SIG-M5 treated with dmso at 0.1 percent for 504 hours (cell line): ENCODE results near the gene SLC28A3.

Source experiments
- DNase-seq: peaks from one replicate; lab custom pipeline; 2025; ENCODE audit not compliant: unreplicated experiment; lab: John Stamatoyannopoulos, UW

SLC28A3 gene

DNA sequence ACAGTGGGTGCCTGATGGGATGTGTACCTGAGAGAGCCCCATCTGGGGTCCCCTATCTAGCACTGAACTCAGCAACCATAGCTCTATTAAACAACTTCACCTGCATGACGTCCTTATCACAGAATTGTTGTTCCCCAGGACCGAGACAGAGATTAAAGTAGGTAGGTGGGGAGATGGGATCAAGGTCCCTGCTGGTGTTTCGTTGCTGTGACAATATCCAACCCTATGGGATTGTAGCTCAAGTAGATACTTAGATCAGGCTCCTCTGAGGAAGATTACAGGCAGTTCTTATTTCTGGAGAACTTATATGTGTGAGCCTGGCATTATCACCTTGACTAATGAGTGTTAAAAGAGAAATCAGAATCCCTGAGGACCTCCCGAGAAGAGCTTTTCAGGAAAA is 84.9 kb downstream of the SLC28A3 start:
- no peak for DNase-seq

DNA sequence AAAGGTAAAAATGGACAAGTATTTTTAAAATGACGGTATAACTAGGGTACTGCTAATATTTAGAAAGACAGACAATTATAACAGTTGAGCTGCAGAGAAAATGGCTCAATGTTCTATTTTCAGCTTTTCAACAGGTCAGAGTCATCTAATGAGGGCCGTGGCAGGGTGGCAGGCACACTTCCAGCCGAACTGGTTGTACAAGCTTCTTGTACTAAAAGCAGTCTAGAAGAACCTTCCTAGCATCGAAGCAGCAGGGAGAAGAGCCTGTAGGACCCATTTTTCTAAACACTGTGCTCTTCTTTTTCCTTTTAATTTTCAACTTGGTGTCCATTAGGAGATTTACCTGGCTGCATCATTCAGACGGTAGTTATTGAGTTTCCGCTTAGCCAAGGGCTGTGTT is 85.6 kb downstream of the SLC28A3 start:
- DNase-seq: peak; percentile 44

DNA sequence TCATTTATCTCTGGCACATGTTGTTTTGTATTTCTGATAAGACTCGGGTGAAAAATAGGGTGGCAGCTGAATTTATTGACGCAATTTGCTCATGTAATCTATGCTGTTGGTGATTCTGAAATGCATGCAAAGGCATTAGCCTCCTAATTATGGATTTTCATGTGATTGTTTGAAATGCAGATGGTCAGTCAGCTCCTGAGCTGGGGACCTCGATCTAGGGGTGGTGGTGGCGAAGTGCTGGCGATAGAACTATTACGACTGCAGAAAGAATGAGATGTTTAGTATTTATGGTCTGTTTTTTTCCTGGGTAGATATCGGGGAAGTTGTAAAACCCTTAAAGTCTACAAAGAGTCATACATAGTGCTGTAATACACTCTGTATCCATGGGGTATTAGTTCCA is 88.6 kb downstream of the SLC28A3 start:
- no peak for DNase-seq

DNA sequence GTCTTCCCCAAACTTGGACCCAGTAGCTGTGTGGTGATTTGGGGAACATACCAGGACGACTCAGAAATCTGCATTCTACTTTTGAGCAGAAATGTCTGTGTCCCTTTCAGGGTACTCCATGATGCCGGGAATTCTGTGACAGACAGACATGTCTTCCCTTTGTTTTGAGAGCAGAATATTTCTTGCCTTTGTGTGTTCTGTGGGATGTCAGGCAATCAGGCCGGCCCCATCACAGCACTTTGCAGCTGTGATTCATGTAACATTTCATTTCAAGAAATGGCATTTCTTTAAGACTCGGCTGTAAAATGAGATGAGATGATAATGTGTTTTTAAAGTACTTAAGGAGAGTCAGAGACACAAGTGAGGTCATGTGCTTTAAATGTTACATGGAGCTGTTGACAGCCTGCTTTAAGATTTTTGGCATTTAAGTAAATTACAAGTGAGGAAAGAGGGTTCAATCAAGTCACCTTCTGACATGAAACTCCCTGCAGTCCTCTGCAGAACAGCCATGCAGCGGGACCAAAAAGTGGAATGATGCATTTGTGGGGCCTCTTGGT is 98.7 kb downstream of the SLC28A3 start:
- no peak for DNase-seq

DNA sequence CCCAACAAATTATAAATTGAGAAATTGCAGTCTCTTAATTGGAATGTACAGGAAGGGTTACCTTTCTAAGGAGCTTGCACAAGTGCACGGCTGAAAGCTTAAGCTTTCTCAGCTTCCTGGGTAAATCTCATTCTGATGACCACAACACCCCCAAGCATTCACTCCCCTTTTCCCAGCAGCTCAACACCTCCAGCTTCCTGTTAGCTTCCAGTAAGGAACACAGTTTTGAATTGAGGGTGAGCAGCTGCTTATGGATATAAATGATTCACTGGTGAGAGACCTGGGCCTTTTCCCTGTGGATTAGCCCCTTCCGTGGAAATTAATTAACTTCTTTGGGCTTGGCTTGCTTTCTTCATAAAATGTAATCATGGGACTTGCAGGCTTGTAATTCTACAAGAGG is 101.2 kb downstream of the SLC28A3 start:
- DNase-seq: no peak

DNA sequence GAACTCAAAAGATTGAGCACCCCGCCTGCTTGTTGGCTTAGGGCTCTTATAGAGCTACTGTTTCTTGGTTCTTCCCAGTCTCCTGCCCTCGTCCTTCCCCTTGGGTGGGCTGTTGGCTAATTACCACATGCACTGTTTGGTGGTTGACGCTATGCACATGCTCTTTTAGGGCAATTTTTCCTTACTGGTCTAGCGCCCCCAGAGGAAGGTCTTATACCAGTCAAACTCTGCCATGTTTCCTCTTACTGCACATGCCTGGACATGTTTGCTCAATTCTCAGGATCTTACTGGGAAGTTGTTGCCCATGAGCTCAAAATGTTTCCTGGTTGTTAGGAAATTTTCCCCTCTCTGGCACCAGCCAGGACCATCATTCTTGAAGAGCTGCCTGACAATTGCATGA is 101.9 kb downstream of the SLC28A3 start:
- peak; percentile 3 for DNase-seq

DNA sequence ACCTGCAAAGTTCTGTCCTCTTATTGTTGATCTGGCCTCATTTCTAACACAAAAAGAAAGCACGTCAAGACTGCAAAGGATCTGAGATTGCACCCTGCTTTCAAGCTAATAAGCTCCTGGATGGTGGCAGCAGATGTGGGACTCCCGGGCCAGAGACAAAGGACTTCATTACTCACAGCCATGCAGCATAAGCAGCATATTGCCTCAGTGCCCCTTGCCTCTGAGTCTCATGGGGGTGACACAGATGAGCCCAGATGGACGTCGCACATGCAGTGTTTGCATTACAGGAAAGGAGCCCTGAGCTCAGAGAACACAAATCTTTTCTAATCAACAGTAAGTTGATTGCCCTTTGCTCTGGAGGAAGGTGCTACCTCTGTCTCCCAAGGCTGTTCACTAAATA is 105.0 kb downstream of the SLC28A3 start:
- no peak for DNase-seq

DNA sequence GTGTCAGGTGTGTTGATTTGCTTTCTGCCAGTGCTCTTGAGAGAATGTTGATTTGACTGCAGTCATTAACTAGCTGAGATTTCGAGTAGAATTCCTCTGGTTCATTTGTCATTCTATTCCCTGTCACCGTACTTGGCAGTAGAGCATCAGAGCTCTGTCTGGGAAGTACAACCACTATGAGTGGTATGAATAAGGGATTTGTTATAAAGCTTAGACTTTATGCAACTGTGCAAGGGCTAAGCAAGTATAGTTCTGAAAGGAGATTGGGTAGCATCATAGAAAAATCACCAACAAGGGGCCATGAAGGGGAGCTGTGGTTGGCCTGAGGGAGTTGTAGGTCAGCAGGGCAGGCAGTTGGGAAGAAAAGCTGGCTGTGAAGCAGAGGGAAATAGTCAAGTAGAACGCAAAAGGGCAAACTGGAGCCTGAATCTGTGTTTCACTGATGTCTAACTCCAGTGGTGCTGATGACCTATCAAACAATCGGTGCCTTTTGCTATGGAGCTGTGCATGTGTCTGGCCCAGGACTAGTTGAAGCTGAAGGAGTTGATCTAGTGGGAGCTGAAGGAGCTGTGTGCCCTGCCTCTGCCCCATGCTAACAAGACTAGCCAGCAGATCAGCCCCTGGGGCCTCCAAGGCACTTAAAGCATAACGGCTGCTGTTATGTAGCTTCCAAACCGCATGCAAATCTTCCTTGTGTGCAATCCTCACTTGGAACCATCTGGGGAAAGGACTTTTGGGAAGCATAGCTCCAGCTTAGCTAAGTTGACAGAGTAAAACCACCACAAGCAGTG is 110.0 kb downstream of the SLC28A3 start:
- no peak for DNase-seq

DNA sequence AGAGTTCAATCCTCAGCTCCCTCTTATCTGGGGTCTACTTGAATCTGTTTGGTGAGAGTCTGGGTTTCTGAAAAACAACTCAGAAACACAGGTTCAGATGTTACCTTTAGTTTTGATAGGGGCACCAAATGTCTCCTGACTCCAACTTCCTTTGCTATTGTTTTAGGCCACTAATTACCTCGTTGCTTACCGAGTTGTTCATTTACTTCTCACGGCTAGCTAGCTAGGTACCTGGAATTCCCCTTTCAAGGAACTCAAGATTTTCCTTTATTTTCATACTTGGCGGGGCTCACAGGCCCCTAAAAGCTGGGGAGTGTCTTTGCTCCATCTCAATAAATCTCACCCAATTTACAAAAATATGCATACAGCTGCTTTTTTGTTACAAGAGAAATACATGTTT is 111.4 kb downstream of the SLC28A3 start:
- no peak for DNase-seq

DNA sequence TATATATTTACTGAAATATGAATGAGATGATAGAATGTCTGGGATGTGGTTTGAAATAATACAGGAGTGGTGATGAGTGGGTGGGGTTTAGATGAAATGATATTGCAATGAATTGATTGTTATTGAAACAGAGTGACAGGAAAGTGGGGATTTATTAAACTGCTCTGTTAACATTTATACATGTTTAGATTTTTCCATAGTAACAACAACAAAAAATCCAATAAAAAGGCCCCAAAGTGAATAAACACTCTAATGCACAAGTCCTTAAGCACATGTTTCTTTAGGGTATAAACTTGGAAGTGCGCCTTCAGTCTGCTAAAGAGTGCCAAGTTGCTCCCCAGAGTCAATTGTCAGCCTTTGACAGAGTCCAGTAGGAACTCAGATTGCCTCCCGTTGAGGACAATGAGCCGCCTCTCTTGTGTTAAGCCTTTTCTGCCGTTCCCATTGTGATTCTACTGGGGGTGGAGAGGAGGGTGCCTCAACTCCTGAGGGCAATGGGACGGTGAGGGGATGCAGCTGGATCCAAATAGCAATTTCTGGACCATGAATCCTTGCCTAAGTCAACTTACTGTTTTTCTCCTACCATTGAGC is 112.3 kb downstream of the SLC28A3 start:
- DNase-seq: no peak

DNA sequence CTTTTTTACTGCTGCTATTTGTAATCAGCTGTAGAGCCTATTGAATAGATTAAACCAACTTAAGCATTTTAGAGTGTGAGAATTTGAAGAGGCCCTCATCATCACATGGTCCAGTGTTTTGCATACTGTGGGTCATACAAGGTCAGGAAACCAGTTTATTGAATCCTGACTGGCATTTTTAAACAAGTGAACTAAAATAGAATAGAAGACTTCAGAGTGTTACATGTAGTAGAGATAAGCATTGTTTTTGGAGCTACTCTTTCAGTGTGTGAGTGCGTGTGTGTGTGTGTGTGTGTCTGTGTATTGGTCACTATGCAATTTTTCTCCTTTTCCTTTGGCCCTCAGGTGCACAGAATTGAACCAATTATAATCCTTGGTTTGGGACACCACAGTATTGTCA is 114.4 kb downstream of the SLC28A3 start:
- DNase-seq: no peak
